CD14-positive monocyte (primary cell): Measurements from ENCODE around the gene UBE2L3. TPM values are rescaled to one million over a fixed set of nuclear protein-coding genes. Genes with fewer than 3 reads are reported as not detected.
A peak's percentile ranks its signal among the peaks of the same experiment; 100 is the strongest.
"Not testable (repeated sequence)": the region's sequence is repeated elsewhere in the genome, so short reads cannot be mapped to it uniquely, and the experiment has no call there.

Source experiments
- DNase-seq, 3 donors: peaks; one replicate each; pipeline ENCODE4 v3.0.0-alpha.2; 2011 to 2022
- H2AFZ ChIP-seq: 2 replicates; pipeline ENCODE4 v1.6.0; 2012; ENCODE audit warnings: mild to moderate bottlenecking, low read depth, low read length, inconsistent platforms; ENCODE audit not compliant: insufficient read depth, poor library complexity, severe bottlenecking
- H3K27ac ChIP-seq, 2 donors: 1 replicate in 1 of 2; 2 replicates in 1 of 2; pipeline ENCODE4 v1.5.1; 2012 to 2013; ENCODE audit warnings: low read length in 2 of 2, control low read depth in 1 of 2, inconsistent platforms in 1 of 2, low read depth in 1 of 2, mild to moderate bottlenecking in 1 of 2
- H3K27me3 ChIP-seq, 2 donors: one replicate each; pipeline versions ENCODE4 v1.6.0 to v1.6.1; 2011 to 2013; ENCODE audit warnings: low read length in 2 of 2; ENCODE audit not compliant: control insufficient read depth in 2 of 2, insufficient read depth in 2 of 2
- H3K36me3 ChIP-seq, 2 donors: replicated peaks in 1 of 2; 1 replicate in 1 of 2; 2 replicates in 1 of 2; pipeline versions ENCODE4 v1.5.1 to v1.6.1; 2012 to 2013; ENCODE audit warnings: low read length in 2 of 2, control low read depth in 1 of 2, inconsistent platforms in 1 of 2, mild to moderate bottlenecking in 1 of 2; ENCODE audit not compliant: insufficient read depth in 2 of 2, control insufficient read depth in 1 of 2
- H3K4me1 ChIP-seq, 2 donors: 1 replicate in 1 of 2; 2 replicates in 1 of 2; pipeline versions ENCODE4 v1.5.1 to v1.6.1; 2012 to 2013; ENCODE audit warnings: low read length in 2 of 2, control low read depth in 1 of 2, inconsistent platforms in 1 of 2, mild to moderate bottlenecking in 1 of 2, moderate library complexity in 1 of 2; ENCODE audit not compliant: insufficient read depth in 2 of 2, control insufficient read depth in 1 of 2
- H3K4me2 ChIP-seq: replicated peaks from 2 replicates; pipeline ENCODE3; 2012; ENCODE audit warnings: low read length, moderate library complexity, mild to moderate bottlenecking; ENCODE audit not compliant: poor library complexity, severe bottlenecking; ENCODE audit errors: extremely low read depth
- H3K4me3 ChIP-seq, 3 experiments: fragments of 200-600 bp in 1 of 3; sonication (generic) in 1 of 3; replicated peaks in 1 of 3; 1 replicate in 2 of 3; 2 replicates in 1 of 3; pipeline ENCODE4 v1.5.1; 2011 to 2013; ENCODE audit warnings: low read length in 3 of 3, mild to moderate bottlenecking in 3 of 3, control low read depth in 2 of 3, low read depth in 2 of 3, inconsistent platforms in 1 of 3, moderate library complexity in 1 of 3
- H3K79me2 ChIP-seq: 2 replicates; pipeline ENCODE4 v1.6.0; 2012; ENCODE audit warnings: mild to moderate bottlenecking, control low read depth, inconsistent platforms, low read length, moderate library complexity; ENCODE audit not compliant: insufficient read depth
- H3K9ac ChIP-seq: 2 replicates; pipeline ENCODE4 v1.6.0; 2017; ENCODE audit warnings: low read length, mild to moderate bottlenecking; ENCODE audit not compliant: insufficient read depth, poor library complexity, severe bottlenecking
- H3K9me3 ChIP-seq, 2 donors: replicated peaks in 1 of 2; 1 replicate in 1 of 2; 2 replicates in 1 of 2; pipeline versions ENCODE4 v1.5.1 to v1.6.1; 2012 to 2013; ENCODE audit warnings: low read length in 2 of 2, control low read depth in 1 of 2; ENCODE audit not compliant: control insufficient read depth in 1 of 2, insufficient read depth in 1 of 2
- H4K20me1 ChIP-seq: 2 replicates; pipeline ENCODE4 v1.6.0; 2012; ENCODE audit warnings: mild to moderate bottlenecking, low read length, control low read depth, moderate library complexity; ENCODE audit not compliant: insufficient read depth
- H3K27ac Mint-ChIP-seq, 7 donors: one replicate each; pipeline ENCODE4 v1.8.0; 2020; ENCODE audit warnings: mild to moderate bottlenecking in 7 of 7, mixed read lengths in 7 of 7, moderate library complexity in 6 of 7, inconsistent platforms in 2 of 7
- H3K27me3 Mint-ChIP-seq, 3 donors: one replicate each; pipeline ENCODE4 v1.8.0; 2021 to 2022; ENCODE audit warnings: low read depth in 3 of 3, mild to moderate bottlenecking in 3 of 3, mixed read lengths in 3 of 3, moderate library complexity in 3 of 3, inconsistent platforms in 1 of 3
- H3K36me3 Mint-ChIP-seq, 2 donors: one replicate each; pipeline ENCODE4 v1.8.0; 2020; ENCODE audit warnings: mixed read lengths in 2 of 2, inconsistent platforms in 1 of 2, mild to moderate bottlenecking in 1 of 2
- H3K4me1 Mint-ChIP-seq: one replicate; pipeline ENCODE4 v1.8.0; 2020; ENCODE audit warnings: mild to moderate bottlenecking, mixed read lengths
- H3K4me3 Mint-ChIP-seq, 2 donors: one replicate each; pipeline ENCODE4 v1.8.0; 2020; ENCODE audit warnings: mild to moderate bottlenecking in 2 of 2, mixed read lengths in 2 of 2, moderate library complexity in 1 of 2
- H3K9me3 Mint-ChIP-seq, 7 donors: one replicate each; pipeline ENCODE4 v1.8.0; 2020 to 2022; ENCODE audit warnings: mixed read lengths in 7 of 7, mild to moderate bottlenecking in 6 of 7, moderate library complexity in 6 of 7, inconsistent platforms in 2 of 7
- WGBS: methylation state at CpG from one replicate; pipeline ENCODE4 v1.1.5; 2013; ENCODE audit warnings: missing lambda C conversion rate; ENCODE audit not compliant: insufficient coverage; 5-methylcytosine and 5-hydroxymethylcytosine counted together
- intact Hi-C, 2 donors: fragments of 100-400 bp; cut with micrococcal nuclease; formaldehyde crosslinking; loops; one replicate each; pipeline versions ENCODE4 v1.15.0 to v1.15.1; 2023
- polyA plus RNA-seq, 3 donors: library from polyadenylated mRNA; depleted of rRNA in 1 of 3; unstranded in 2 of 3; stranded (reverse) in 1 of 3; fragments of 300-500 nt in 2 of 3; fragments of >200 nt in 1 of 3; fragmentation: Illumina TruSeq in 2 of 3; gene quantifications; 1 replicate in 2 of 3; 2 replicates in 1 of 3; pipeline ENCODE4 v1.2.3, GENCODE V29; 2012 to 2021
- TF ChIP-seq, protein P1 (sequence below): fragments of 200-600 bp; IDR thresholded peaks from one replicate; pipeline ENCODE4 v1.8.0; 2022; ENCODE audit warnings: antibody characterized with exemption, mild to moderate bottlenecking

UBE2L3 gene
- polyA plus RNA-seq, 3 donors, result 19.6 to 88.9 (median 69.6) TPM

DNA sequence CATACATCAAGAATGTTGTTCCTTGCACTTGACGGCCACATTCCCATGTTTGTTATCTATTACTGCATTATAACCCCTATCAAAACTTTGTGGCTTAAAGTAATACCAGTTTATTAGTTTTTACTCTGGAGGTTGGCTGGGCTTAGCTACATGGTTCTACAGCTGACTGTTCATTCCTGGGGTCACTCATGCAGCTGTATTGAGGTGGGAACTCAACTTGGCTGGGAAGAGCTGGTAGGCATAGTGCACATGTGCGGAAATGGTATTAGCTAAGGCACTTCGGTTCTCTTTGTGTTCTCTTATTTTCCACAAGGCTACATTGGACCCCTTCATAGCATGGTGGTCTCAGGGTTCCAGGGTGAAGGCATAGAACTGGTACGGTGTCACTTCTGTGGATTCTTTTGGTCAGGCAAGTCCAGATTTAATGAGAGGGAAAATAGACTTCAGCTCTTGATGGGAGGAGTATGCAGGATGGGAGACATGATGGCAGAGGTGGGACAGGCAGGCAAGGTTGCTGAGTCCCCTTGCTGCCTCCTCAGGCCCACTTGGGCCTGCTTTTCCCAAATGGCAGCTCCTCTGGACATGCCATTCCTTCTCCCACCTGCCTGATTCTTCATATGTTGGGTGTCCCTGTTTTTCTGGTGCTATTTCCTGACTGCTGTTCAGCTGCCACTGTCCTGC lies 46.2 kb downstream of the UBE2L3 start:
- no peaks in the 10 kb centered on the region for H3K27me3 ChIP-seq
- WGBS, result 58% methylated on average over 2 of the region's 4 CpGs
- Mint-ChIP-seq H3K27me3 (peaks cover 0 to 1% (median 0%) of the 10 kb centered on the region in 3 donors), H3K4me1 (peaks cover 6% of the 10 kb centered on the region), H3K27ac (peak overlapping the region in 4 of 7 donors; percentile 32 to 80 (median 52)), H3K9me3 (no peaks in the 10 kb centered on the region), H3K4me3 (no peak overlapping the region), H3K36me3 (peaks cover 43 to 68% of the 10 kb centered on the region in 2 donors)
- TF ChIP-seq, protein P1, sequence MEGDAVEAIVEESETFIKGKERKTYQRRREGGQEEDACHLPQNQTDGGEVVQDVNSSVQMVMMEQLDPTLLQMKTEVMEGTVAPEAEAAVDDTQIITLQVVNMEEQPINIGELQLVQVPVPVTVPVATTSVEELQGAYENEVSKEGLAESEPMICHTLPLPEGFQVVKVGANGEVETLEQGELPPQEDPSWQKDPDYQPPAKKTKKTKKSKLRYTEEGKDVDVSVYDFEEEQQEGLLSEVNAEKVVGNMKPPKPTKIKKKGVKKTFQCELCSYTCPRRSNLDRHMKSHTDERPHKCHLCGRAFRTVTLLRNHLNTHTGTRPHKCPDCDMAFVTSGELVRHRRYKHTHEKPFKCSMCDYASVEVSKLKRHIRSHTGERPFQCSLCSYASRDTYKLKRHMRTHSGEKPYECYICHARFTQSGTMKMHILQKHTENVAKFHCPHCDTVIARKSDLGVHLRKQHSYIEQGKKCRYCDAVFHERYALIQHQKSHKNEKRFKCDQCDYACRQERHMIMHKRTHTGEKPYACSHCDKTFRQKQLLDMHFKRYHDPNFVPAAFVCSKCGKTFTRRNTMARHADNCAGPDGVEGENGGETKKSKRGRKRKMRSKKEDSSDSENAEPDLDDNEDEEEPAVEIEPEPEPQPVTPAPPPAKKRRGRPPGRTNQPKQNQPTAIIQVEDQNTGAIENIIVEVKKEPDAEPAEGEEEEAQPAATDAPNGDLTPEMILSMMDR, result no peak
- peaks cover 43 to 64% of the 10 kb centered on the region in 2 donors for H3K36me3 ChIP-seq
- H3K9me3 ChIP-seq, result no peaks in the 10 kb centered on the region
- DNase-seq, result no peak
- H3K4me1 ChIP-seq, result no peaks in the 10 kb centered on the region
- intact Hi-C loops, result no loop called here
- no peak overlapping the region for H2AFZ ChIP-seq
- no peak overlapping the region for H3K9ac ChIP-seq
- no peak overlapping the region for H3K27ac ChIP-seq
- H3K4me3 ChIP-seq, result no peak overlapping the region
- H3K79me2 ChIP-seq, result peaks cover 100% of the 10 kb centered on the region
- H3K4me2 ChIP-seq, result no peak overlapping the region
- peaks cover 99% of the 10 kb centered on the region for H4K20me1 ChIP-seq

DNA sequence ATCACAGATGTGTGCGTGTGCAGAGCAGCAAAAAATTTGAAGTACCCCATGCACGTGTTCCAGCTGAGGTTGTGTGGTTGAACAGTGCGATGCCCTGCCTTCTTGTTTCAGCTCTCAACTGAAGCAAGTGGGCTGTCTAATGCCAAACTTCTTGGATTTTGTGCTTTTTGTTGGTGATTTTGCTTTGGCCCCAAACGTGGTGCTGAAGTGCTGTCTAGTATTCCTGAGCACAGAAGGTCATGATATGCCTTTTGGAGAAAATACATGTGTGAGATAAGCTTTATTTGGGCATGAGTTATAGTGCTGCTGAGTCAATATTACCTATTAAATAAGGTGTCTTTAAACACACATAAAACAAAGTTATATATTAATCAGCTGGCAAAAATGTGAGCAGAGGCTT lies 48.2 kb downstream of the UBE2L3 start:
- peaks cover 100% of the 10 kb centered on the region for H3K79me2 ChIP-seq
- H3K27me3 ChIP-seq, result no peaks in the 10 kb centered on the region
- Mint-ChIP-seq H3K4me1 (peaks cover 18% of the 10 kb centered on the region), H3K27me3 (peaks cover 0 to 1% (median 1%) of the 10 kb centered on the region in 3 donors), H3K4me3 (no peak overlapping the region), H3K27ac (peak overlapping the region in 1 of 7 donors; percentile 27), H3K36me3 (peaks cover 37 to 71% of the 10 kb centered on the region in 2 donors), H3K9me3 (no peaks in the 10 kb centered on the region)
- no peak overlapping the region for H3K4me2 ChIP-seq
- no peak overlapping the region for H3K27ac ChIP-seq
- no peak overlapping the region for H3K4me3 ChIP-seq
- no peak overlapping the region for H2AFZ ChIP-seq
- peaks cover 39 to 70% of the 10 kb centered on the region in 2 donors for H3K36me3 ChIP-seq
- no peaks in the 10 kb centered on the region for H3K9me3 ChIP-seq
- TF ChIP-seq, protein P1, result no peak
- no peak overlapping the region for H3K9ac ChIP-seq
- DNase-seq, result no peak
- H4K20me1 ChIP-seq, result peaks cover 99% of the 10 kb centered on the region
- 100% methylated on average over 4 of the region's 4 CpGs for WGBS
- intact Hi-C loops, result no loop called here
- peaks cover 5% of the 10 kb centered on the region in 2 donors for H3K4me1 ChIP-seq

DNA sequence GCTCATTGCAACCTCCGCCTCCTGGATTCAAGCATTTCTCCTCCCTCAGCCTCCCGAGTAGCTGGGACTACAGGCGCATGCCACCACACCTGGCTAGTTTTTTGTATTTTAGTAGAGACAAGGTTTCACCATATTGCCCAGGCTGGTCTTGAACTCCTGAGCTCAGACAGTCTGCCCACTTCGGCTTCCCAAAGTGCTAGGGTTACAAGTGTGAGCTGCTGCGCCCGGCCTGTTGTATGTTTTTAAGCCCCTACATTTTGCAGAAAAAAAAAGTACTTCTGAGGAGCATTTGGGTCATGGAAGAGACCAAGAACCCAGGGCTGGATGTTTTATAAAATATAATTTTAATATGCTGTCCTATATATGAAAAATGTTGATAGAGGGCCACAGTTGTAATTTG lies 49.8 kb downstream of the UBE2L3 start:
- H3K4me2 ChIP-seq, H2AFZ ChIP-seq, H3K9ac ChIP-seq, H3K9me3 ChIP-seq, H3K9me3 Mint-ChIP-seq, H3K4me3 Mint-ChIP-seq, H3K4me3 ChIP-seq, intact Hi-C loops, H3K27ac ChIP-seq, DNase-seq, H3K27me3 ChIP-seq, H3K27me3 Mint-ChIP-seq: not testable (repeated sequence)
- H3K27ac Mint-ChIP-seq, result peak overlapping the region in 2 of 7 donors; percentile 61 to 79
- Histone ChIP-seq H3K4me1 (peaks cover 20 to 21% of the 10 kb centered on the region in 2 donors), H4K20me1 (peaks cover 97% of the 10 kb centered on the region), H3K36me3 (peaks cover 23 to 58% of the 10 kb centered on the region in 2 donors), H3K79me2 (peaks cover 94% of the 10 kb centered on the region)
- peaks cover 24 to 56% of the 10 kb centered on the region in 2 donors for H3K36me3 Mint-ChIP-seq
- WGBS, result 100% methylated on average over 2 of the region's 6 CpGs
- H3K4me1 Mint-ChIP-seq, result peaks cover 33% of the 10 kb centered on the region
